T-helper 17 cell (primary cell): ENCODE data around the gene RAI1. TPM values are rescaled to one million over a fixed set of nuclear protein-coding genes. Genes with fewer than 3 reads are reported as not detected.
A peak's percentile ranks its signal among the peaks of the same experiment; 100 is the strongest.
"Not testable (repeated sequence)": the region's sequence is repeated elsewhere in the genome, so short reads cannot be mapped to it uniquely, and the experiment has no call there.

Experiments
- ATAC-seq: fragments of 150-1000 bp; cut with Tn5 transposase; 2 replicates; pipeline ENCODE4 v1.10.0; 2021; ENCODE audit warnings: mild to moderate bottlenecking, moderate library complexity
- DNase-seq, 3 donors: peaks; one replicate each; pipeline versions ENCODE4 v3.0.0 to v3.0.0-alpha.2; 2020 to 2021
- H3K9me3 ChIP-seq: one replicate; pipeline ENCODE4 v1.7.0; 2013; ENCODE audit warnings: low read length, mild to moderate bottlenecking; ENCODE audit not compliant: control insufficient read depth, poor library complexity, severe bottlenecking
- H3K27ac Mint-ChIP-seq: one replicate; pipeline ENCODE4 v1.8.0; 2022; ENCODE audit warnings: mild to moderate bottlenecking, moderate library complexity, mixed read lengths
- H3K27me3 Mint-ChIP-seq: one replicate; pipeline ENCODE4 v1.8.0; 2022; ENCODE audit warnings: mixed read lengths
- H3K36me3 Mint-ChIP-seq: one replicate; pipeline ENCODE4 v1.8.0; 2022; ENCODE audit warnings: low read depth, mixed read lengths
- H3K4me1 Mint-ChIP-seq: one replicate; pipeline ENCODE4 v1.8.0; 2022; ENCODE audit warnings: mild to moderate bottlenecking, mixed read lengths
- H3K4me3 Mint-ChIP-seq: one replicate; pipeline ENCODE4 v1.8.0; 2022; ENCODE audit warnings: mild to moderate bottlenecking, moderate library complexity, mixed read lengths
- total RNA-seq, 4 donors: library from RNA in 2 of 4; stranded (reverse) in 2 of 4; gene quantifications; one replicate each; pipeline ENCODE4 v1.2.3 and lab custom pipeline; 2022 to 2026

The RAI1 gene
- total RNA-seq, 2 donors from 2014 or later, result 18.4 to 18.6 TPM

- no peak overlapping the region for H3K27ac Mint-ChIP-seq
- no peaks in the 10 kb centered on the region for H3K36me3 Mint-ChIP-seq
- DNase-seq, result no peak
- peaks cover 5% of the 10 kb centered on the region for H3K27me3 Mint-ChIP-seq
- no peak for ATAC-seq
- peaks cover 19% of the 10 kb centered on the region for H3K4me1 Mint-ChIP-seq
- no peak overlapping the region for H3K4me3 Mint-ChIP-seq
- H3K9me3 ChIP-seq, result no peaks in the 10 kb centered on the region
Observed at GRCh38 chr17:17679748-17680147, 1.5 kb upstream of the RAI1 start.

GRCh38 chr17:17680477-17681186, 626 bp upstream of the RAI1 start:
- Mint-ChIP-seq H3K27ac (no peak overlapping the region), H3K27me3 (peaks cover 5% of the 10 kb centered on the region), H3K4me3 (peak overlapping the region; percentile 52), H3K4me1 (peaks cover 24% of the 10 kb centered on the region), H3K36me3 (no peaks in the 10 kb centered on the region)
- H3K9me3 ChIP-seq, result no peaks in the 10 kb centered on the region
- no peak for ATAC-seq
- no peak for DNase-seq

GRCh38 chr17:17681744-17682292, 560 bp downstream of the RAI1 start:
- Mint-ChIP-seq H3K4me1 (peaks cover 21% of the 10 kb centered on the region), H3K27ac (peak overlapping the region; percentile 77), H3K4me3 (peak overlapping the region; percentile 93), H3K36me3 (no peaks in the 10 kb centered on the region), H3K27me3 (peaks cover 5% of the 10 kb centered on the region)
- ATAC-seq (peak; percentile 36), DNase-seq (peak; percentile 15 to 27 (median 24))
- H3K9me3 ChIP-seq, result no peaks in the 10 kb centered on the region

- H3K36me3 Mint-ChIP-seq, result no peaks in the 10 kb centered on the region
- H3K27ac Mint-ChIP-seq, result peak overlapping the region; percentile 91
- no peaks in the 10 kb centered on the region for H3K9me3 ChIP-seq
- H3K4me1 Mint-ChIP-seq, result peaks cover 23% of the 10 kb centered on the region
- DNase-seq, result peak; percentile 21 to 33 (median 28)
- H3K27me3 Mint-ChIP-seq, result peaks cover 5% of the 10 kb centered on the region
- peak overlapping the region; percentile 93 for H3K4me3 Mint-ChIP-seq
- peak; percentile 21 for ATAC-seq
Observed at GRCh38 chr17:17682293-17682736, 1.1 kb downstream of the RAI1 start.

GRCh38 chr17:17682737-17683680, 1.8 kb downstream of the RAI1 start:
- no peaks in the 10 kb centered on the region for H3K9me3 ChIP-seq
- H3K36me3 Mint-ChIP-seq, result no peaks in the 10 kb centered on the region
- peaks cover 24% of the 10 kb centered on the region for H3K4me1 Mint-ChIP-seq
- H3K4me3 Mint-ChIP-seq, result peak overlapping the region; percentile 93
- ATAC-seq (peak; percentile 69), DNase-seq (peak; percentile 45 to 53 (median 48))
- H3K27ac Mint-ChIP-seq, result peak overlapping the region; percentile 91
- H3K27me3 Mint-ChIP-seq, result peaks cover 5% of the 10 kb centered on the region

GRCh38 chr17:17683710-17684365, 2.6 kb downstream of the RAI1 start:
- Mint-ChIP-seq H3K27me3 (peaks cover under 1% of the 10 kb centered on the region), H3K27ac (peak overlapping the region; percentile 91), H3K4me1 (peaks cover 21% of the 10 kb centered on the region), H3K36me3 (no peaks in the 10 kb centered on the region), H3K4me3 (peak overlapping the region; percentile 93)
- ATAC-seq (no peak), DNase-seq (no peak)
- H3K9me3 ChIP-seq, result no peaks in the 10 kb centered on the region

GRCh38 chr17:17684906-17685774, 3.9 kb downstream of the RAI1 start:
- H3K27ac Mint-ChIP-seq, result peak overlapping the region; percentile 91
- H3K4me3 Mint-ChIP-seq, result peak overlapping the region; percentile 3
- H3K27me3 Mint-ChIP-seq, result no peaks in the 10 kb centered on the region
- DNase-seq, result no peak
- H3K4me1 Mint-ChIP-seq, result peaks cover 21% of the 10 kb centered on the region
- no peaks in the 10 kb centered on the region for H3K36me3 Mint-ChIP-seq
- no peaks in the 10 kb centered on the region for H3K9me3 ChIP-seq
- no peak for ATAC-seq

- Mint-ChIP-seq H3K27ac (peak overlapping the region; percentile 77), H3K27me3 (no peaks in the 10 kb centered on the region), H3K36me3 (no peaks in the 10 kb centered on the region), H3K4me1 (peaks cover 22% of the 10 kb centered on the region), H3K4me3 (peak overlapping the region; percentile 3)
- DNase-seq, result no peak
- H3K9me3 ChIP-seq, result no peaks in the 10 kb centered on the region
- ATAC-seq, result no peak
Observed at GRCh38 chr17:17685775-17686291, 4.6 kb downstream of the RAI1 start.

GRCh38 chr17:17689312-17689711, 8.1 kb downstream of the RAI1 start:
- no peaks in the 10 kb centered on the region for H3K9me3 ChIP-seq
- ATAC-seq, result no peak

GRCh38 chr17:17690233-17690632, 9.0 kb downstream of the RAI1 start:
- not testable (repeated sequence) for H3K4me3 Mint-ChIP-seq, H3K27me3 Mint-ChIP-seq, DNase-seq, H3K36me3 Mint-ChIP-seq, ATAC-seq, H3K9me3 ChIP-seq
- H3K27ac Mint-ChIP-seq, result peak overlapping the region; percentile 92
- peaks cover 38% of the 10 kb centered on the region for H3K4me1 Mint-ChIP-seq

More at GRCh38 chr17:17689312-17689711, 8.1 kb downstream of the RAI1 start:
- Mint-ChIP-seq H3K4me3 (no peak overlapping the region), H3K27ac (peak overlapping the region; percentile 92), H3K27me3 (no peaks in the 10 kb centered on the region), H3K4me1 (peaks cover 35% of the 10 kb centered on the region), H3K36me3 (no peaks in the 10 kb centered on the region)
- DNase-seq, result no peak

- H3K27ac Mint-ChIP-seq, result peak overlapping the region; percentile 92
- DNase-seq (no peak), ATAC-seq (no peak)
- no peaks in the 10 kb centered on the region for H3K27me3 Mint-ChIP-seq
- peak overlapping the region; percentile 74 for H3K4me3 Mint-ChIP-seq
- no peaks in the 10 kb centered on the region for H3K9me3 ChIP-seq
- H3K4me1 Mint-ChIP-seq, result peaks cover 42% of the 10 kb centered on the region
- no peaks in the 10 kb centered on the region for H3K36me3 Mint-ChIP-seq
Observed at GRCh38 chr17:17691468-17692263, 10.4 kb downstream of the RAI1 start.
